ENCODE results near the gene SEMA3F. TPM values are rescaled to one million over a fixed set of nuclear protein-coding genes. Genes with fewer than 3 reads are reported as not detected.

The SEMA3F gene
- total RNA-seq, 1 donor from 2014 or later = 37.5 TPM

DNA sequence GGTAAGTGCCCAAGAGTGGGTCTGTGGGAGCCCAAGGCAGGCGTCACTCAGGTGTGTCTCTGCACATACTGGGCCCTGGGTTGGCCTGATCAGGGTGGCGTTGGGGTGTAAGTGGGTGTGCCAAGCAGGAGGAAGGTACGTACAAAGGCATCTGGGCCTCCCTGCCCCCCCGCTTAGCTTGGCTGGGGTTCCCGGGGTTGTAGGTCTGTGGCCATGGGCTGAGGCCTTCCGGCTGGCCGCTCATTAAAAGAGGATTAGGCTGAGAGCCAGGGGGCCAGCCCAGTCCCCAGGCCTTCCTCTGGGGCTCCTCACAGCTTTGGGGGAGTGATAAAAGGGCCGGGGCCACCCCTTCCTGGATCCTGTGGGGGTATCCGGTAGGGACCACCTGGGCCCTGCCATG lies 13.3 kb downstream of the SEMA3F start:
- Mint-ChIP-seq H3K9me3 (ENCODE audit: low read depth) (no peaks in the 10 kb centered on the region), H3K27me3 (ENCODE audit: low read depth) (no peaks in the 10 kb centered on the region), H3K36me3 (ENCODE audit: low read depth) (no peaks in the 10 kb centered on the region), H3K27ac (ENCODE audit: unreplicated experiment) (no peak overlapping the region), H3K4me1 (ENCODE audit: low read depth) (peaks cover 50% of the 10 kb centered on the region), H3K4me3 (ENCODE audit: unreplicated experiment) (no peak overlapping the region)
- DNase-seq (ENCODE audit: low spot score) = no peak
- TF ChIP-seq, protein P1, sequence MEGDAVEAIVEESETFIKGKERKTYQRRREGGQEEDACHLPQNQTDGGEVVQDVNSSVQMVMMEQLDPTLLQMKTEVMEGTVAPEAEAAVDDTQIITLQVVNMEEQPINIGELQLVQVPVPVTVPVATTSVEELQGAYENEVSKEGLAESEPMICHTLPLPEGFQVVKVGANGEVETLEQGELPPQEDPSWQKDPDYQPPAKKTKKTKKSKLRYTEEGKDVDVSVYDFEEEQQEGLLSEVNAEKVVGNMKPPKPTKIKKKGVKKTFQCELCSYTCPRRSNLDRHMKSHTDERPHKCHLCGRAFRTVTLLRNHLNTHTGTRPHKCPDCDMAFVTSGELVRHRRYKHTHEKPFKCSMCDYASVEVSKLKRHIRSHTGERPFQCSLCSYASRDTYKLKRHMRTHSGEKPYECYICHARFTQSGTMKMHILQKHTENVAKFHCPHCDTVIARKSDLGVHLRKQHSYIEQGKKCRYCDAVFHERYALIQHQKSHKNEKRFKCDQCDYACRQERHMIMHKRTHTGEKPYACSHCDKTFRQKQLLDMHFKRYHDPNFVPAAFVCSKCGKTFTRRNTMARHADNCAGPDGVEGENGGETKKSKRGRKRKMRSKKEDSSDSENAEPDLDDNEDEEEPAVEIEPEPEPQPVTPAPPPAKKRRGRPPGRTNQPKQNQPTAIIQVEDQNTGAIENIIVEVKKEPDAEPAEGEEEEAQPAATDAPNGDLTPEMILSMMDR (IDR thresholded peaks at IDR 0.05) = no peak

DNA sequence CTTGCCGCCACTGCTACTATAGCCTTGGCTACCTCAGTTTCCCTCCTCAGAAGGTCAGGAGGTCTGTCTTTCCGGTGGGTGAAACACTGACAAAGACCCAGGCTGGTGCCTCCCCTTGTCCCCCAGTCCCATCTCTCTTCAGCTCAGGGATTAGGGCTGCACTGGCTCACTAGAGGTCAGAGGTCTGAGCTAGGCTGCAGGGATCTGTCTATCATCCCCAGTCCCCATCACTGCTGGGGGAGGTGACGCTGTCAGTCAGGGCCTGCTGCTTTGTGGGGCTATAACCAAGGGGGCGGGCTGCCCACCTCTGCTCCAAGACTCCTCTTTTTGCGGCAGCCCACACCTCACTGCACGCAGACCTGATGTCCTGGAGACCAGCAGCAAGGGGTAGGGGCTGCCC lies 13.7 kb downstream of the SEMA3F start:
- no peaks in the 10 kb centered on the region for H3K27me3 Mint-ChIP-seq (ENCODE audit: low read depth)
- TF ChIP-seq, protein P1 (IDR thresholded peaks at IDR 0.05) = no peak
- no peak overlapping the region for H3K4me3 Mint-ChIP-seq (ENCODE audit: unreplicated experiment)
- no peak for DNase-seq (ENCODE audit: low spot score)
- H3K36me3 Mint-ChIP-seq (ENCODE audit: low read depth) = peaks cover 2% of the 10 kb centered on the region
- H3K27ac Mint-ChIP-seq (ENCODE audit: unreplicated experiment) = no peak overlapping the region
- no peaks in the 10 kb centered on the region for H3K9me3 Mint-ChIP-seq (ENCODE audit: low read depth)
- peaks cover 46% of the 10 kb centered on the region for H3K4me1 Mint-ChIP-seq (ENCODE audit: low read depth)

DNA sequence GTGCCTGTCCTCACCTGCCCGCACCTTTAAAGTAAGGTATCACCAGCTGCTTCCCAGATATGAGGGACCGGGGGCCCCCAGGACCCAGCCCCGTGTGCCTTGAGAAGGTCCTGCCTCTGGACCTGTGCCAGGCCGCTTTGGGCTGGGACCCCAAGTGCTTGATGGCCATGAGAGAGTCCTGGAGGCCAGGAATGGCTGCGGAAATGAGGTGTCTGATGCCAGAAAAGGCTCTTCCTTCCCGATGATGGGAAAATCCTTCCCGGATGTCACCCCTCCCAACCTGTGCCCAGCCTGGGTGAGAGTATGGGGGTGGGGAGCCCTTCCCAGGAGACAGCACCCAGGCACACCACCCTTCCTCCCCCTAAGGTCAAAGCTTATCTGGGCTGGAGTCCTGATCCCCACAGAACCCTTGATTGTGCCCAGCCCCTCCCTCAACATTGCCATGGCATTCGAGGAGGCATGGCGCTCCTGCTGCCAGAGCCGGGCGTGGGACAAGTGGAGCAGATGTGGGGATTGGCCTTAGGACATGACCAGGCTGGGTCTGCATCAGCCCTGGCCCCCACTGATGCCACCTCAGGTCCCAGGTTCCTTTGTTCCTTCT lies 14.2 kb downstream of the SEMA3F start:
- TF ChIP-seq, protein P1 (IDR thresholded peaks at IDR 0.05) = no peak
- no peak overlapping the region for H3K27ac Mint-ChIP-seq (ENCODE audit: unreplicated experiment)
- H3K4me1 Mint-ChIP-seq (ENCODE audit: low read depth) = peaks cover 41% of the 10 kb centered on the region

DNA sequence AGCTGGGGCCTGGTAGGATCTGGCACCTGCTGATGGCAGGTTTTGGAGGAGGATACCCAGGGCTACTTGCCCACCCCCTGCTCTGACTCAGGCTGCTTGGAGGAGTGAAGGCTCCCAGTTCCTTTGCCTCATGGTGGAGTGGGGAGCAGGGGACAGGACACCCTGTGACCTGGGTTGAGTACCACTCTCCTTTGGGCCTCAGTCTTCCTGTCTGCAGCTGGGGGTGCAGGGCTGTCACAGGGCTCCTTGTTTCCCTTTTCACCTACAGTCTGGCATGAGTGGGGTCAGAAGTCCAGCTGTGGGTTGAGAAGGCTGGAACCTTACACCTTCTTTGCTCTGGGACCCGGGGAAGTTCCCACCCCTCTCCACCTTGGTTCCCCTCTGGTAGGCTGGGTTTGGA lies 14.7 kb downstream of the SEMA3F start:
- no peak for DNase-seq (ENCODE audit: low spot score)
- TF ChIP-seq, protein P1 (IDR thresholded peaks at IDR 0.05) = no peak
- peaks cover 2% of the 10 kb centered on the region for H3K36me3 Mint-ChIP-seq (ENCODE audit: low read depth)
- no peak overlapping the region for H3K27ac Mint-ChIP-seq (ENCODE audit: unreplicated experiment)
- no peak overlapping the region for H3K4me3 Mint-ChIP-seq (ENCODE audit: unreplicated experiment)
- H3K27me3 Mint-ChIP-seq (ENCODE audit: low read depth) = no peaks in the 10 kb centered on the region
- H3K9me3 Mint-ChIP-seq (ENCODE audit: low read depth) = no peaks in the 10 kb centered on the region
- peaks cover 35% of the 10 kb centered on the region for H3K4me1 Mint-ChIP-seq (ENCODE audit: low read depth)

More for the DNA sequence above, 14.2 kb downstream of the SEMA3F start:
- Mint-ChIP-seq H3K27me3 (ENCODE audit: low read depth) (no peaks in the 10 kb centered on the region), H3K4me3 (ENCODE audit: unreplicated experiment) (no peak overlapping the region), H3K9me3 (ENCODE audit: low read depth) (no peaks in the 10 kb centered on the region), H3K36me3 (ENCODE audit: low read depth) (peaks cover 2% of the 10 kb centered on the region)
- DNase-seq (ENCODE audit: low spot score) = no peak

DNA sequence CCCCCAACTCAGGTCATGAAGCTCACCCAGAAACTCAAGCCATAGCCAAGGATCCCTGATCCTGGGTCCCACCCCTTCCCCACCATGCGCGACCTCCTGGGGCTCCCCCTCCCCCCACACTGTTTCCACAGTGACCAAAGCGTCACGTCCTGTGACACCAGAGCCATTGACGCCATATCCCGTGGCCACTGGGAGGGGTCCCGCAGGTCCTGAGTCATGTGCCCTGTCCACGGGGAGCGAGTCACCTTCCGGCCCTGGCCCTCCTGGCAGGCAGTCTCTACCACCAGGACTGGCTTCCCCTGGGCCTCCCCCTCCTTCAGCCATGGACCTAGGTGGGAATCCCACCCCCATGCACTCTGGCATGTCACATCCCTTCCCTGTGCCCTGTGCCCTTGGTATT lies 15.6 kb downstream of the SEMA3F start:
- peaks cover 27% of the 10 kb centered on the region for H3K4me1 Mint-ChIP-seq (ENCODE audit: low read depth)
- DNase-seq (ENCODE audit: low spot score) = no peak
- H3K9me3 Mint-ChIP-seq (ENCODE audit: low read depth) = no peaks in the 10 kb centered on the region
- H3K36me3 Mint-ChIP-seq (ENCODE audit: low read depth) = peaks cover 2% of the 10 kb centered on the region
- TF ChIP-seq, protein P1 (IDR thresholded peaks at IDR 0.05) = no peak
- H3K27ac Mint-ChIP-seq (ENCODE audit: unreplicated experiment) = no peak overlapping the region
- H3K4me3 Mint-ChIP-seq (ENCODE audit: unreplicated experiment) = no peak overlapping the region
- H3K27me3 Mint-ChIP-seq (ENCODE audit: low read depth) = no peaks in the 10 kb centered on the region

All from chondrocyte (in vitro differentiated cells).